MCF 10A (cell line): ENCODE results near the gene YWHAQ. TPM values are rescaled to one million over a fixed set of nuclear protein-coding genes. Genes with fewer than 3 reads are reported as not detected.

Experiments
- BruUV-seq: library from RNA; stranded (reverse); fragments of 400-500 nt; replicated peaks from 2 replicates; lab custom pipeline; 2021; lab: Mats Ljungman, UMichigan
- CTCF ChIA-PET: fragments of 300-600 bp; sonication (Branson Sonifier 250); formaldehyde crosslinking; extraction: SDS; loops from one replicate; lab custom pipeline; 2021; ENCODE audit warnings: antibody characterized with exemption, inconsistent platforms; lab: Yijun Ruan, JAX
- POLR2A ChIA-PET: fragments of 300-600, 350-650 bp; sonication (Branson Sonifier 250); formaldehyde crosslinking; extraction: SDS; loops from one replicate; lab custom pipeline; 2020; ENCODE audit warnings: antibody characterized with exemption, inconsistent platforms; lab: Yijun Ruan, JAX
- DNase-seq: peaks from one replicate; pipeline ENCODE4 v3.0.0-alpha.2; 2018; ENCODE audit not compliant: unreplicated experiment
- H3K27ac Mint-ChIP-seq: one replicate; pipeline ENCODE4 v1.8.0; 2022; ENCODE audit warnings: mild to moderate bottlenecking, low read depth, mixed read lengths; ENCODE audit not compliant: unreplicated experiment
- H3K27me3 Mint-ChIP-seq: one replicate; pipeline ENCODE4 v1.8.0; 2022; ENCODE audit warnings: mixed read lengths; ENCODE audit not compliant: insufficient read depth, unreplicated experiment
- H3K36me3 Mint-ChIP-seq: one replicate; pipeline ENCODE4 v1.8.0; 2022; ENCODE audit warnings: mild to moderate bottlenecking, moderate library complexity, mixed read lengths; ENCODE audit not compliant: insufficient read depth, unreplicated experiment
- H3K4me1 Mint-ChIP-seq: one replicate; pipeline ENCODE4 v1.8.0; 2022; ENCODE audit warnings: mixed read lengths; ENCODE audit not compliant: insufficient read depth, unreplicated experiment
- H3K4me3 Mint-ChIP-seq: one replicate; pipeline ENCODE4 v1.8.0; 2022; ENCODE audit warnings: mild to moderate bottlenecking, moderate library complexity, mixed read lengths; ENCODE audit not compliant: unreplicated experiment
- H3K9me3 Mint-ChIP-seq: one replicate; pipeline ENCODE4 v1.8.0; 2022; ENCODE audit warnings: mixed read lengths; ENCODE audit not compliant: unreplicated experiment
- intact Hi-C: fragments of 100-400 bp; cut with micrococcal nuclease; formaldehyde crosslinking; loops from 2 replicates; pipeline ENCODE4 v1.14.1; 2022
- total RNA-seq: library from RNA; stranded (reverse); gene quantifications from 2 replicates; pipeline ENCODE4 v1.2.3, GENCODE V29; 2022
- TF ChIP-seq, protein P1 (sequence below): fragments of 200-600 bp; IDR thresholded peaks from one replicate; pipeline ENCODE4 v1.8.0; 2022; ENCODE audit warnings: antibody characterized with exemption, mild to moderate bottlenecking; ENCODE audit not compliant: unreplicated experiment

The YWHAQ gene
- total RNA-seq, 1 experiment from 2014 or later = 239 TPM

- Mint-ChIP-seq H3K27me3 (no peaks in the 10 kb centered on the region), H3K36me3 (peaks cover 3% of the 10 kb centered on the region), H3K4me1 (peaks cover 27% of the 10 kb centered on the region), H3K9me3 (no peaks in the 10 kb centered on the region), H3K4me3 (no peak overlapping the region), H3K27ac (no peak overlapping the region)
- TF ChIP-seq, protein P1, sequence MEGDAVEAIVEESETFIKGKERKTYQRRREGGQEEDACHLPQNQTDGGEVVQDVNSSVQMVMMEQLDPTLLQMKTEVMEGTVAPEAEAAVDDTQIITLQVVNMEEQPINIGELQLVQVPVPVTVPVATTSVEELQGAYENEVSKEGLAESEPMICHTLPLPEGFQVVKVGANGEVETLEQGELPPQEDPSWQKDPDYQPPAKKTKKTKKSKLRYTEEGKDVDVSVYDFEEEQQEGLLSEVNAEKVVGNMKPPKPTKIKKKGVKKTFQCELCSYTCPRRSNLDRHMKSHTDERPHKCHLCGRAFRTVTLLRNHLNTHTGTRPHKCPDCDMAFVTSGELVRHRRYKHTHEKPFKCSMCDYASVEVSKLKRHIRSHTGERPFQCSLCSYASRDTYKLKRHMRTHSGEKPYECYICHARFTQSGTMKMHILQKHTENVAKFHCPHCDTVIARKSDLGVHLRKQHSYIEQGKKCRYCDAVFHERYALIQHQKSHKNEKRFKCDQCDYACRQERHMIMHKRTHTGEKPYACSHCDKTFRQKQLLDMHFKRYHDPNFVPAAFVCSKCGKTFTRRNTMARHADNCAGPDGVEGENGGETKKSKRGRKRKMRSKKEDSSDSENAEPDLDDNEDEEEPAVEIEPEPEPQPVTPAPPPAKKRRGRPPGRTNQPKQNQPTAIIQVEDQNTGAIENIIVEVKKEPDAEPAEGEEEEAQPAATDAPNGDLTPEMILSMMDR = no peak
- ChIA-PET POLR2A (interaction anchor here (1.1 to 6.5 kb wide), 2 partner anchors 75 to 80 kb away, joined by 3 to 118 read pairs; partner anchors contain the start of gene ADAM17), CTCF (interaction anchor here (1.8 kb wide), 1 partner anchor 136 kb away, joined by 9 read pairs; no protein-coding TSS in a partner anchor)
- DNase-seq = no peak
- no TSS peak for BruUV-seq
- intact Hi-C loops = no loop called here
These were observed 3.3 kb upstream of the YWHAQ start for GRCh38 chr2:9634133-9634532.

DNA sequence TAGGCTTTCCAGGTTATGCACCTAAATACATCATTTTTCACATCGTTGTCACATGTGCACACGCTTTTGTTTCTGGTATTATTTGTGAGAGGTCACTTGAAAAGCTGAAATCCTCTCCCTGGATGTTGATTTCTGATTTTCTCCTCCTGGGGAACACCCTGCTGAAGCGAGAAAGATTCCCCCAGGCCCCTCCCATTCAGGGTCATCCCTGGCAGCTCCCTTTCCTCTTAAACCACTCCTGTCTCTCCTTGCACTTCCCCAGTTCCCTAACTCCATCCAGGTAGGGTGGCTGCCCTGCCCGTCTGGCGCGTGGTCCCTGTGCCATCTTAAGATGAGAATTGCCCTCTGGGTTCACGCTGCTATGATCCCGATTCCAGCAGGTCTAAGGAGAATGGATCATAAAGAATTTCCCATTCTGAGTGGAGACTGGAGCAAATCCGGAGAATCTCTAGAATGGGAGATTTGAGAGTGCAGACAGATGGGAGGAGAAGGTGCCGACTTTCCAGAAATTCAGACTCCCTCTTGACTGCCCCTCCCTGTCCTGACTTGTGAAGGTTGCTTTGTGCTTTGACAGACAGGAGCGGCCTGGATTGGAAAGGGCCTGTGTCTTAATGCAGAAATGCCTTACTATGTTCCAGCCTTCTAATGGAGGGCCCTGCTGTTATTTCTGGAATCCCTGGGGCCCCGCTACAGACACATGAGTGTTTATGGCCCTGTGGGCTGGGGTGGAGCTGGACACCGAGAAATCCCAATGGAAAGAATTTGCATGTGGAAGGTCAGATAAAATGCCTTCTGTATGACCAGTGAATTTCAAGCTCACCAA, 1.3 kb upstream of the YWHAQ start:
- Mint-ChIP-seq H3K27me3 (no peaks in the 10 kb centered on the region), H3K36me3 (peaks cover 24% of the 10 kb centered on the region), H3K4me3 (peak overlapping the region; percentile 3), H3K27ac (no peak overlapping the region), H3K9me3 (no peaks in the 10 kb centered on the region), H3K4me1 (peaks cover 23% of the 10 kb centered on the region)
- ChIA-PET POLR2A (interaction anchor here (0.7 to 6.5 kb wide), 9 partner anchors 37 to 211 kb away, joined by 3 to 118 read pairs (median 4); partner anchors contain the start of genes ADAM17, CPSF3, ITGB1BP1 and TAF1B), CTCF (interaction anchor here (0.6 to 1.8 kb wide), 3 partner anchors 71 to 138 kb away, joined by 3 to 9 read pairs (median 4); no protein-coding TSS in a partner anchor)
- intact Hi-C loops = no loop called here
- DNase-seq = no peak
- TF ChIP-seq, protein P1 = no peak
- no TSS peak for BruUV-seq

- H3K27ac Mint-ChIP-seq = no peak overlapping the region
- H3K9me3 Mint-ChIP-seq = no peaks in the 10 kb centered on the region
- DNase-seq = no peak
- H3K4me1 Mint-ChIP-seq = peaks cover 22% of the 10 kb centered on the region
- ChIA-PET POLR2A (interaction anchor here (0.7 to 6.5 kb wide), 13 partner anchors 12 to 212 kb away, joined by 3 to 118 read pairs (median 11); partner anchors contain the start of genes ADAM17, CPSF3, ITGB1BP1 and TAF1B), CTCF (no interaction called here)
- no TSS peak for BruUV-seq
- H3K4me3 Mint-ChIP-seq = peak overlapping the region; percentile 97
- H3K27me3 Mint-ChIP-seq = no peaks in the 10 kb centered on the region
- intact Hi-C loops = no loop called here
- TF ChIP-seq, protein P1 = no peak
- peaks cover 30% of the 10 kb centered on the region for H3K36me3 Mint-ChIP-seq
These were observed 689 bp upstream of the YWHAQ start for GRCh38 chr2:9631553-9631819.

GRCh38 chr2:9630117-9630735, 571 bp downstream of the YWHAQ start:
- TF ChIP-seq, protein P1 = no peak
- DNase-seq = peak; percentile 70
- peaks cover 37% of the 10 kb centered on the region for H3K36me3 Mint-ChIP-seq
- peak overlapping the region; percentile 97 for H3K4me3 Mint-ChIP-seq
- POLR2A ChIA-PET = interaction anchor here (0.5 to 6.5 kb wide), 43 partner anchors 9 to 805 kb away, joined by 3 to 118 read pairs (median 6); partner anchors contain the start of genes ADAM17, IAH1 and TAF1B
- no peaks in the 10 kb centered on the region for H3K27me3 Mint-ChIP-seq
- intact Hi-C loops = loop anchor here (1.0 kb wide), 1 partner anchor 123 kb away; no protein-coding TSS in a partner anchor
- CTCF ChIA-PET = interaction anchor here (0.6 to 1.6 kb wide), 9 partner anchors 26 to 419 kb away, joined by 3 to 8 read pairs (median 3); no protein-coding TSS in a partner anchor
- peaks cover 30% of the 10 kb centered on the region for H3K4me1 Mint-ChIP-seq
- BruUV-seq = no TSS peak
- peak overlapping the region; percentile 85 for H3K27ac Mint-ChIP-seq
- H3K9me3 Mint-ChIP-seq = no peaks in the 10 kb centered on the region
